GM12892 (cell line): Measurements from ENCODE around the gene STIM2. TPM values are rescaled to one million over a fixed set of nuclear protein-coding genes. Genes with fewer than 3 reads are reported as not detected.
"Not testable (repeated sequence)": the region's sequence is repeated elsewhere in the genome, so short reads cannot be mapped to it uniquely, and the experiment has no call there.

Experiments
- DNase-seq: peaks from one replicate; pipeline ENCODE4 v3.0.0; 2011; ENCODE audit not compliant: insufficient read length
- FAIRE-seq: peaks from 2 replicates; lab custom pipeline; 2011; peaks lifted over from hg19 to GRCh38; lab: Jason Lieb, UNC
- POLR2A ChIP-seq: IDR thresholded peaks from 2 replicates; pipeline ENCODE4 v1.6.1; 2011; ENCODE audit warnings: low read depth, low read length, control low read depth
- POLR2AphosphoS5 ChIP-seq: IDR thresholded peaks from 2 replicates; pipeline ENCODE4 v1.6.1; 2011; ENCODE audit warnings: low read depth, low read length, control low read depth
- TAF1 ChIP-seq: IDR thresholded peaks from 2 replicates; pipeline ENCODE4 v1.6.1; 2011; ENCODE audit warnings: low read depth, mild to moderate bottlenecking, control low read depth, low read length, borderline replicate concordance
- polyA plus RNA-seq: library from polyadenylated mRNA; unstranded; fragments of >200 nt; gene quantifications from one replicate; pipeline ENCODE4 v1.2.1, GENCODE V29; 2012; ENCODE audit warnings: missing spikeins, inconsistent platforms; ENCODE audit not compliant: missing spikeins

Gene STIM2
- polyA plus RNA-seq: 18.7 TPM

DNA sequence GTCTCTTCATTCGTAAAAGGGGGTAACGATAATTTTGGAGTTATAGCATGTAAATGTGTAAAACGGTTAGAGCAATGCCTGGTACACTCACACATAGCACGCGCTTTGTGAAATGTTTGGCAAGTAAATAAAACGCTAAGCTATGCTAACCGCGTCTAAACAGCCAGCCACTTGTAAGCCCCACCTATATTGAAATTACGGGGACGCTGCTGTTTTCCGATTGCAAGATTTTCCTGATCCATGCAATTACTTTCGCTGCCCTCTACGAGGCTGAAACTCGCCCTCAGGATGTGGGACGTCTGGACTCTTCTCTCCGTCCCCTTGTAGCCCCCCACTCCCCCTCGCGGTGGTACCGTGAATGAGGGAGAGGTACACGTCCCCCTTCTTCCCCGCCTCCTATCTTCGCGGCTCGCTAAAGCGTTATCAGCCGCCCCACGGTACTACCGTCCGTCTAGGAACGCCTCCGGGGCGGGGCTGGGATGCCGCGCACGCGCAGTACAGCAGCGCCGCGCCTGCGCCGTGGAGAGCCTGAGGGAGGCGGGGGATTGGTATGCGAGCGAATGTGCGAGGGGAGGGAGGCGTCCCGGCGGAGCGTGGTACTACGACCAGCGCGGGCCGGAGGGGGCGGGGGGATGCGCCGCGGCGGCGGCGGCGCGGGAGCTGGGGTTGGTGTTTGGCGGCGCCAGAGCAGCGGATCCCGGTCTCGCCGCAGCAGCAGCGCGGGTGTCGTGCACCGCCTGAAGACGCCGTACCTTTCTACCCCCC is at the start of gene STIM2:
TSS of gene STIM2 (plus strand) at position 685 of the 765 bp plus-strand sequence.
- peak; percentile 60 for DNase-seq
- FAIRE-seq: peak; percentile 98
- TF ChIP-seq TAF1 (no peak; the same call in 1 of the 2 replicates), POLR2A (peak; percentile 75), POLR2AphosphoS5 (peak; percentile 68)

DNA sequence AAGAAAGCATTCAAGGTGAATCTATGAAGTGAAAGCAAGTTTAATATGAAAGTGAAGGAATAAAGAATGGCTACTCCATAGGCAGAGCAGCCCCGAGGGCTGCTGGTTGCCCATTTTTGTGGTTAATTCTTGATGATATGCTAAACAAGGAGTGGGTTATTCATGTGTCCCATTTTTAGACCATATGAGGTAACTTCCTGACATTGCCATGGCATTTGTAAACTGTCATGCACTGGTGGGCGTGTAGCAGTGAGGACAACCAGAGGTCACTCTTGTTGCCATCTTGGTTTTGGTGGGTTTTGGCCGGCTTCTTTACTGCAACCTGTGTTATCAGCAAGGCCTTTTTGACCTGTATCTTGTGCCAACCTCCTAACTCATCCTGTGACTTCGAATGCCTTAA is 49.1 kb upstream of the STIM2 start:
- not testable (repeated sequence) for DNase-seq, FAIRE-seq

DNA sequence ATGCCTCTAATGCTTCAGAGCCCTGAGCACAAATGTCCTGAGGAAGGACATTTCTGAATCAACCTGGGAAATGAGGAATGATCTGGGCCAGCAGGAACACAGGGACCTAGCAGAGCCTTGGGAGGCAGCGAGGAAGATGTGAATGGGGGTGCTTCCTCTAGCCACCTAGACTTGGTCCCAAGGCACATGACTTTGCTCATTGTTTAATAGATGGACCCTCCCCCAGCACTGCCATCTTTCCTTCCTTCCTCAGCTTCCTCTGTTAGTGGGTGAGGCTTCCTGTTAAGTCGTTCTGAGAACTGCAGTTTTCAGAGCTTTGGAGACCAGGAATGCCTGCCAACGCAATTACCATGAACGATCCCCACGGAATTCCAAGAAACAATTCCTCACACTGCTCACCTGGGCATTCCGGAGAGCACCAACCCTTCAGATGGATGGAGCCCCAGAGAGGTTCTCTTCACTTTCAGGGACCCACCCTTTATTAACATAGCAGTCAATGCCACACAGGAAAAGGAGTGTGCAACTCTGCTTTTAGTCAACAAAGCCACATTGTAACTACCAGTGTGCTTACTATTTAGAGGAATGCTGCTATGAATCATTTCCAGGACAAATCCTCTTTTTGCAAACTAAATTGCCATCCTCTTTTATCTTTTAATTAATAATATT is 48.5 kb upstream of the STIM2 start:
- DNase-seq: no peak
- no peak for TF ChIP-seq POLR2A

DNA sequence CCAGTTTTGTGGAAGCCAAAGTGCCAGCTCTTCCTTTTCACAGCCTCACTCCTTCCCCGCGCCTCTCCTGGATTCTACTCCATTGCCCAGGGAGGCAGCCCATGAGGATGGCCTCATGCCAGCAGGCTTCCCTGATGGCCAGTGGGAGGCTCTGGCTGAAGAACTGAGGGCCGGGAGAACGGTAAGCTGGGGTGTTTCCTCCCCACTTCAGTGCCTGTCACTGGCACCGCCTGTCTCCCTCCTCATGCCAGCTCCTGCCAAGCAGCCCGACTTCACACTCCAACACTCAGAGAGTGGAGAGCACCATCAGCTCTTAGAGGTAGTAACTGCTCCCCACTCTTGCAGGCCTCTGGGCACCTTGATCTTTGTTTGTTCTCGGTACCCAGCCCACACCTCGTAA is 46.9 kb upstream of the STIM2 start:
- no peak for TF ChIP-seq POLR2A
- TF ChIP-seq TAF1: no peak
- no peak for TF ChIP-seq POLR2AphosphoS5
- no peak for DNase-seq
- no peak for FAIRE-seq

More for the DNA sequence above, 48.5 kb upstream of the STIM2 start:
- FAIRE-seq: no peak

DNA sequence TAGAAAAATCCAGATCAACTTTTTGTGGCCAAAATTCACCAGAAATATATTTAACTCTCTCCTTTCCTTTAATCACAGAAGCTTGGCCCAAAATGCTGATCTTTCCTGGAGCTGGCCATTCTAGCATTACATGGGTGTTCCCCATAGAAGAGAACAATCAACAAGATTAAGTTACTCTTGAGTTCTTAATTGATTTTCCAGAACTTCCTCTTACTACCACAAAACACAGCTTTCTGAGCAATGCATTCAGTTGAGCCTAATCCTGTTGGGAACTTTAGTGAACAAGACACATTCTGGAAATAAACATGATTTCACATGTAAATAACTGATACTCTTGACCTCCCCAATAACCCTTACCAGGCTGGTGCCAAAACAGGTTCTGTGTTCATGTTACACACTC is 45.4 kb upstream of the STIM2 start:
- DNase-seq: no peak
- FAIRE-seq: no peak
- no peak for TF ChIP-seq TAF1
- TF ChIP-seq POLR2AphosphoS5: no peak
- no peak for TF ChIP-seq POLR2A

DNA sequence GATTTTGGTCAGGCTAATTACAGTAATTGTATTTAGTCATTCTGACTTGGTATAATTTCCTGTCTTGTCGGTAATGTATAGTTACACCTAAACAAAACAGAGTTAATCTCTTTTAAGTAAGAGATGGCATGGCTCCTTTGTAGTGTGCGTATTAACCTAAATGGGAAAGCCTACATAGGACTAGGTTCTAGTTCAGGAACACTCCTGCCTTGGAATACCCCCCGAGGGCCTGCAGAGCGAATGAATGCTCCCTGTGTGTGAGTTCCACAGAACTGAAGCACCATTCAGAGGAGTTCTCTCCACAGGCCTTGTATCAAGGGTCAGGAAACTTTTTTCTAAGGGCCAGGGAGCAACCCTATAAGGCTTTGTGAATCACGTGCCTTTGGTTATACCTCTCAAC is 44.9 kb upstream of the STIM2 start:
- TF ChIP-seq POLR2AphosphoS5 (no peak), TAF1 (no peak), POLR2A (no peak)
- FAIRE-seq: no peak
- no peak for DNase-seq

DNA sequence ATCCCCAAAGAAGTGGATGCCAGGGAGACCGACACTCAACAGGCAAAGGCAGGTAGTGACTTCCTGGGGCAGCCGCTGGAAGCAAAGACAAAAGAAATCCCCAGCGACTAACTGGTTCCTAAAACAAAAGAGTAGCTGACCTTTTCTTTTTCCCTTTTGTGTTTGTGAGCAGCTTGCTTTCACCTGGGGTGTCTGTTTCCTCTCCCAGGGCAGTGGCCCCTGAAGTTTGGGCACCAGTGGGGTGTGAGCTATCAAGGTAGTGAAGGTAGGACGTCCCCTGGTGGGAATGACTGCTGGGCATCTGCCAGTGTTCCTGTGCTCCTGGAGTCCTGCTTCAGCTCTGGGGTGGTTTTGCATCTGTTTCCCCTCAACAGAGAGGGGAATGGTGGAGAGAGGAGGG is 41.6 kb upstream of the STIM2 start:
- TF ChIP-seq POLR2A: no peak
- no peak for TF ChIP-seq TAF1
- TF ChIP-seq POLR2AphosphoS5: no peak
- DNase-seq (no peak), FAIRE-seq (no peak)

DNA sequence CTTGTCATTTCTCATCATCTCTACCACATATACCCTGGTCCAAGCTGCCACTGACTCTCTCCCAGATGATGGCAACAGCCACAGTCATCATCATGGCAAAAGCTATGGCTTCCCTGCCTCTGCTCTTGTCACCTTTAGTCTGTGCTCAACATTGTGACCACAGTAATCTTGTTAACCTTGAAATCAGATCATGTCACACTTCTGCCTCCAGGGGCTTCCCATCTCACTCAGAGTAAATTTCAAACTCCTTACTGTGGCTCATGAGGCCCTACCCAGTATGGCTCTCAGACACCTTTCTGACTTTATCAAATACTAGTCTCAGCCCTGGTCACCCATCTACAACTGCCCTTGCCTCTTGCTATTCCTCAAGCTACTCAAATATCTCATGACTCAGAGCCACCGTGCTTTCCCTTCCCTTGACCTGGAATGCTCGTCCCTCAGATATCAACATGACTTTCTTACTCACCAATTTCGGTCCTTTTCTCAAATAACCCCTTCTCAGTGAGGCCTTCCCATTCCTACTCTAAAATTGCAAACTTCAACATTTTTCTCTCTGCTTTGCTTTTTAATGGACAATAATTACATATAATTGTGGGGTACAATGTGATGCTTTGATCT is 41.1 kb upstream of the STIM2 start:
- FAIRE-seq (no peak), DNase-seq (no peak)
- TF ChIP-seq TAF1 (no peak), POLR2A (no peak), POLR2AphosphoS5 (no peak)

DNA sequence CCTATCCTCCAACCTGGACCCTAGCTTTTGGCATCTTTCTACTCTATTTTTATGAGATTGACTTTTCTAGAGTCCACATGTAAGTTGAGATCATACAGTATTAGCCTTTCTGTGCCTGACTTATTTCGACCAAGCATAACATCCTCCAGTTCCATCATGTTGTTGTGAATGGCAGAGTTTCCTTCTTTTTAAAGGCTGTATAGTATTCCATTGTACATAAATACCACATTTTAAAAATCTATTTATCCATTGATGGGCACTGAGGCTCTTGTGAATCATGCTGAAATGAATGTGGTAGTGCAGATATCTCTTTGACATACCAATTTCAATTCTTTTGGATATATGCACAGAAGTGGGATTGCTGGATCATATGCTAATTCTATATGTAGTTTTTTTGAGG is 40.3 kb upstream of the STIM2 start:
- TF ChIP-seq POLR2A (no peak), POLR2AphosphoS5 (no peak), TAF1 (no peak)
- DNase-seq (no peak), FAIRE-seq (no peak)

DNA sequence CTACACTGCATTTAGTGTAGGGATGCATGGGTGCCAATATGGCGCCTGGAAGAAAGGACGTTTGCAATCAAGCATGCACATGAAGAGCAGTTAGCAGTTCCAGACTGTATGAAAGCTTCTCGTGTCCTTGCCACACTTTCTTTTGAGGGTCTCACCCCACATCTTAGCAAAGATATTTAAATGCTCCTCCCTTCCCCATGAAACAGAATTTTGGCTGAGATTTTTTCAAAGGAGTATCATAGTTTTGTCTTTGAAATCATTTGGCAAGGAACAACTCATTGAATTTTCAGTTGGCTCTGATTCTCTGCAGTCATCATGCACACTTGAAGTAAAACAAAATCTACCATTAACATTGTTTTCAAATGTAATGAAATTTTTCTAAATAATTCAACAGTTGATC is 39.6 kb upstream of the STIM2 start:
- FAIRE-seq (no peak), DNase-seq (no peak)
- TF ChIP-seq TAF1 (no peak), POLR2AphosphoS5 (no peak), POLR2A (no peak)

DNA sequence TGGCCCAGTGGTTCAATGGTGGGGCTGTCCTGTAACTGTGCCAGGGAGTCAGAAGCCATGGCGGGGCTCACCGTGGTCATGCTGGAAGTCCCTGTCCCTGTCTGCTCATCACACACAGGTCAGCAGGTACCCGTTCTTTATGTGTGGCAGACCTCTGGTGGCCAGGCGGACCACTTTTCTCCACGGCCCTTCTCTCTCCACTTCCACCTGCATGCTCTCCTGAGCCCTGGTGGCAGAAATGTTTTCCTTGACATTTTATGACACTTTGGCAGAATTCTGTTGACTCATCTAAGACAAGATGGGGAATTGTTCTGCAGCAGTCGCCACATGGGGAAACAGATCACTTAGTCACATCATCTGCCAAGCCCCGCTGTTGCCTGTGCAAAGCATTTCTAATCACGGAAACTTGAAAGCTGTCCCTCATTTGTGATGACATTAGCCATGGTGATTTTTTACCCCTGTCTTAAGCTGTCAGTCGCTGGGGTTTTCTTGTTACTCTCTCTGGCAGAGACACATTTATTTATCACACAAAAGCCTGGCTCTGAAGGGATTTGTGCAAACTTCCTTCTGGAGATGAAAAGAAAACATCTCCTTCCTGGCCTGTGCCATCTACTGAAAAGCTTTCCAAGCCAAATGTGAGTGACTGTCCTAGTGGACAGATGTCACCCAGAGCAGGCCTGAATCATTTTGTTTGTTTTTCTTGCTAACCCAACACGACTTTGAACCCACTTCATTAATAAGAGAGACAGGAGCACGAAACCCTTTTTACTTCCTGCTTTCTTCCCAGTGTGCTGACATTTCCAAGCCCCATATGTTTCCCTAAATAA is 38.8 kb upstream of the STIM2 start:
- TF ChIP-seq TAF1 (no peak), POLR2A (no peak), POLR2AphosphoS5 (no peak)
- FAIRE-seq (peak; percentile 58), DNase-seq (no peak)

DNA sequence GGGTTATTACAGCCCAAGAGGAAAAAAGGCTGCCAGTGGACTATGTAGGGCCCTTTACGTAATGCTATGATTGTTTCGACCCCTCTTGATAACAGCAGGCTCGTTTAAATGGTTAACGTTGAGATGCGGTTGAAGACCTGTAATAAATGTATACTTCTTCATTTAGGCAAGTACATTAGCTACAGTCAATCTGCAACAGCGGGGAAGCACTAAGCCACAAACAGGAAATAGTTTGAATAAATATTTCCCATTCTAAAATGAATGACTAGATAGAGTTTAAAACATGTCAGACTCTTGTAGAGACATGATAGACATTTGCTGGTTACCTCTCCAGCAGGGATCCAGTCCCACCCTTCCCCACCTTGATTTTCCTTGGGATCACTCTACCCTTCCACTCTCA is 38.1 kb upstream of the STIM2 start:
- peak; percentile 87 for FAIRE-seq

DNA sequence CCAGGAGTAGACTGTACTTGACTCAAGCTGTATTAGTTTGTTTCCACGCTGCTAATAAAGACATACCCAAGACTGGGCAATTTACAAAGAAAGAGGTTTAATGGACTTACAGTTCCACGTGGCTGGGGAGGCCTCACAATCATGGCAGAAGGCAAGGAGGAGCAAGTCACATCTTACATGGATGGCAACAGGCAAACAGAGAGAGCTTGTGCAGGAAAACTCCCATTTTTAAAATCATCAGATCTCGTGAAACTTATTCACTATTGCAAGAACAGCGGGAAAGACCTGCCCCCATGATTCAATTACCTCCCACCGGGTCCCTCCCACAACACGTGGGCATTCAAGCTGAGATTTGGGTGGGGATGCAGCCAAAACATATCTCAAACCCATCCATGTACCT is 37.7 kb upstream of the STIM2 start:
- not testable (repeated sequence) for DNase-seq, FAIRE-seq

More for the DNA sequence above, 38.1 kb upstream of the STIM2 start:
- no peak for TF ChIP-seq POLR2A
- no peak for TF ChIP-seq TAF1
- DNase-seq: no peak
